SK-N-SH (cell line): ENCODE measurements around the gene LRRC45. TPM values are rescaled to one million over a fixed set of nuclear protein-coding genes. Genes with fewer than 3 reads are reported as not detected.

Experiments
- CTCF ChIA-PET: fragments of 300-600, 350-600 bp; formaldehyde crosslinking; extraction: SDS; loops from one replicate; lab custom pipeline; 2021; lab: Yijun Ruan, JAX
- POLR2A ChIA-PET: fragments of 350-600 bp; sonication (Branson Sonifier 250); formaldehyde crosslinking; extraction: SDS; loops from one replicate; lab custom pipeline; 2020; ENCODE audit warnings: antibody characterized with exemption, inconsistent platforms; lab: Yijun Ruan, JAX
- DNase-seq: peaks from one replicate; pipeline ENCODE4 v3.0.0; 2012
- H2AFZ ChIP-seq: fragments of 200-600 bp; sonication (generic); 2 replicates; pipeline ENCODE4 v1.8.1; 2016; ENCODE audit warnings: antibody characterized with exemption, mild to moderate bottlenecking, low read depth
- H3F3A ChIP-seq: fragments of 200-600 bp; sonication (generic); replicated peaks from 2 replicates; pipeline ENCODE3; 2016; ENCODE audit warnings: antibody characterized with exemption, mild to moderate bottlenecking; ENCODE audit not compliant: insufficient read depth
- H3K27ac ChIP-seq, 2 experiments: fragments of 200-500 bp in 1 of 2; fragments of 200-600 bp in 1 of 2; sonication (Bioruptor generic) in 1 of 2; sonication (generic), shearing (Covaris generic) in 1 of 2; 2 replicates each; pipeline versions ENCODE4 v1.5.1 to v1.6.1; 2014 to 2016; ENCODE audit warnings: low read depth in 2 of 2, inconsistent platforms in 1 of 2, low read length in 1 of 2, mild to moderate bottlenecking in 1 of 2, mixed read lengths in 1 of 2
- H3K27me3 ChIP-seq: fragments of 200-600 bp; sonication (generic), shearing (Covaris generic); 2 replicates; pipeline ENCODE4 v1.6.1; 2016; ENCODE audit warnings: mixed run types; ENCODE audit not compliant: insufficient read depth
- H3K36me3 ChIP-seq, 2 experiments: fragments of 200-500 bp in 1 of 2; fragments of 200-600 bp in 1 of 2; sonication (Bioruptor generic) in 1 of 2; sonication (generic) in 1 of 2; replicated peaks in 1 of 2; 2 replicates each; pipeline versions ENCODE3 to v1.5.1; 2014 to 2016; ENCODE audit warnings: low read length in 1 of 2, mild to moderate bottlenecking in 1 of 2; ENCODE audit not compliant: insufficient read depth in 2 of 2, control insufficient read depth in 1 of 2
- H3K4me1 ChIP-seq, 2 experiments: fragments of 200-500 bp in 1 of 2; fragments of 200-600 bp in 1 of 2; sonication (Bioruptor generic) in 1 of 2; sonication (generic), shearing (Covaris generic) in 1 of 2; 2 replicates each; pipeline versions ENCODE4 v1.5.1 to v1.6.1; 2014 to 2016; ENCODE audit warnings: low read depth in 1 of 2, low read length in 1 of 2, mixed run types in 1 of 2; ENCODE audit not compliant: insufficient read depth in 2 of 2, control insufficient read depth in 1 of 2
- H3K4me2 ChIP-seq: fragments of 200-600 bp; sonication (generic), shearing (Covaris generic); 2 replicates; pipeline ENCODE4 v1.6.1; 2017; ENCODE audit warnings: mixed run types
- H3K4me3 ChIP-seq, 2 experiments: fragments of 200-500 bp in 1 of 2; fragments of 200-600 bp in 1 of 2; sonication (Bioruptor generic) in 1 of 2; sonication (generic), shearing (Covaris generic) in 1 of 2; 2 replicates each; pipeline versions ENCODE4 v1.5.1 to v1.8.1; 2014 to 2016; ENCODE audit warnings: low read depth in 2 of 2, inconsistent platforms in 1 of 2, low read length in 1 of 2, mild to moderate bottlenecking in 1 of 2, mixed read lengths in 1 of 2, moderate library complexity in 1 of 2
- H3K79me2 ChIP-seq: fragments of 200-600 bp; sonication (generic); 2 replicates; pipeline ENCODE4 v1.8.1; 2017; ENCODE audit warnings: mild to moderate bottlenecking; ENCODE audit not compliant: insufficient read depth
- H3K9ac ChIP-seq: fragments of 200-600 bp; sonication (generic); 2 replicates; pipeline ENCODE4 v1.6.1; 2017; ENCODE audit warnings: mixed run types
- H3K9me2 ChIP-seq: fragments of 200-600 bp; sonication (generic); 2 replicates; pipeline ENCODE4 v1.6.1; 2017; ENCODE audit warnings: mixed run types
- H3K9me3 ChIP-seq: fragments of 200-600 bp; sonication (generic); 2 replicates; pipeline ENCODE4 v1.6.1; 2017; ENCODE audit warnings: mixed run types, mild to moderate bottlenecking, moderate library complexity
- H4K20me1 ChIP-seq: fragments of 200-600 bp; sonication (generic); 2 replicates; pipeline ENCODE4 v1.6.1; 2017; ENCODE audit warnings: mild to moderate bottlenecking, mixed run types; ENCODE audit not compliant: insufficient read depth
- EP300 ChIP-seq, 2 experiments: IDR thresholded peaks; 2 replicates each; pipeline versions ENCODE4 v1.4.0 to v1.6.1; 2012; ENCODE audit warnings: borderline replicate concordance in 1 of 2, low read depth in 1 of 2, low read length in 1 of 2
- FOSL2 ChIP-seq: IDR thresholded peaks from 2 replicates; pipeline ENCODE4 v1.4.0; 2012; ENCODE audit warnings: low read depth, mild to moderate bottlenecking, moderate library complexity, borderline replicate concordance
- GABPA ChIP-seq: IDR thresholded peaks from 2 replicates; pipeline ENCODE4 v1.4.0; 2012; ENCODE audit warnings: low read depth, mild to moderate bottlenecking
- NFIC ChIP-seq: IDR thresholded peaks from 2 replicates; pipeline ENCODE4 v1.4.0; 2012; ENCODE audit warnings: borderline replicate concordance
- RCOR1 ChIP-seq: fragments of 150-350 bp; IDR thresholded peaks from 2 replicates; pipeline ENCODE4 v1.6.1; 2017; ENCODE audit warnings: antibody characterized with exemption, low read length
- WGBS: methylation state at CpG from one replicate; pipeline ENCODE4 v1.1.6; 2017; ENCODE audit warnings: low lambda C conversion rate; 5-methylcytosine and 5-hydroxymethylcytosine counted together
- polyA plus RNA-seq, 3 experiments: library from polyadenylated mRNA; depleted of rRNA; stranded (reverse); fragments of >200 nt; gene quantifications; 2 replicates each; pipeline ENCODE4 v1.2.3, GENCODE V29; 2012
- TF ChIP-seq, protein P1 (sequence below): IDR thresholded peaks from 2 replicates; pipeline ENCODE4; 2012
- TF ChIP-seq, protein P2 (sequence below): IDR thresholded peaks from 2 replicates; pipeline ENCODE4 v1.4.0; 2012; ENCODE audit warnings: low read depth

LRRC45 gene
- polyA plus RNA-seq, 1 of the 3 experiments (the other 2 are of a cell fraction) = 31.5 TPM

DNA sequence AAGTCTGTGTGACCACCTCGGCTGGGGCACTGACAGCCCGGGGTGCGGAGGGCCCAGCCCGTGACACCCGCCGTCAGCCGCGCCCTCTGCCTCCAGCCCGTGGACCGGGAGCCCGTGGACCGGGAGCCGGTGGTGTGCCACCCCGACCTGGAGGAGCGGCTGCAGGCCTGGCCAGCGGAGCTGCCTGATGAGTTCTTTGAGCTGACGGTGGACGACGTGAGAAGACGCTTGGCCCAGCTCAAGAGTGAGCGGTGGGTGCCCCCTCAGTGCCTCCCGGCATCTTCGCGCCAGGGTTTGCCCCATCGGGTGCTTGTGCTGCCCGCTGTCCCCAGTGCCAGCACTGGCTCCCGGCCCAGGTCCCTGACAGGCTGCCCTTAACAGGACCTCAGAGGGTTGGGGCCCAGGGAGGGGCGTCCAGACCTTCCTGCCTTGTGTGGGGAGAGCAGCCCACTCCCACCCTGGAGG, 14.1 kb upstream of the LRRC45 start:
- no peak for DNase-seq
- Histone ChIP-seq H4K20me1 (no peaks in the 10 kb centered on the region), H3K4me1 (peaks cover 29 to 31% of the 10 kb centered on the region in 2 experiments; a peak in 3 of 4 replicates), H3K4me3 (no peak overlapping the region), H3K36me3 (no peaks in the 10 kb centered on the region), H3K4me2 (no peak overlapping the region), H3F3A (peaks cover 6% of the 10 kb centered on the region), H3K9ac (no peak overlapping the region), H3K9me3 (no peaks in the 10 kb centered on the region), H3K27me3 (no peaks in the 10 kb centered on the region), H2AFZ (no peak overlapping the region), H3K79me2 (peaks cover 5% of the 10 kb centered on the region; the same call in 1 of the 2 replicates), H3K27ac (no peak overlapping the region), H3K9me2 (no peaks in the 10 kb centered on the region)
- ChIA-PET POLR2A (no interaction called here), CTCF (interaction anchor here (0.7 to 35.7 kb wide), 4 partner anchors 13 to 43 kb away, joined by 3 to 1216 read pairs (median 36); partner anchors contain the start of genes CENPX, LRRC45 and NOTUM)
- 97% methylated on average over 20 of the region's 28 CpGs for WGBS
- TF ChIP-seq RCOR1 (no peak), GABPA (no peak), EP300 (IDR thresholded peaks at IDR 0.05; ENCODE audit: borderline replicate concordance in 1 of 2, low read depth in 1 of 2, low read length in 1 of 2) (no peak)

DNA sequence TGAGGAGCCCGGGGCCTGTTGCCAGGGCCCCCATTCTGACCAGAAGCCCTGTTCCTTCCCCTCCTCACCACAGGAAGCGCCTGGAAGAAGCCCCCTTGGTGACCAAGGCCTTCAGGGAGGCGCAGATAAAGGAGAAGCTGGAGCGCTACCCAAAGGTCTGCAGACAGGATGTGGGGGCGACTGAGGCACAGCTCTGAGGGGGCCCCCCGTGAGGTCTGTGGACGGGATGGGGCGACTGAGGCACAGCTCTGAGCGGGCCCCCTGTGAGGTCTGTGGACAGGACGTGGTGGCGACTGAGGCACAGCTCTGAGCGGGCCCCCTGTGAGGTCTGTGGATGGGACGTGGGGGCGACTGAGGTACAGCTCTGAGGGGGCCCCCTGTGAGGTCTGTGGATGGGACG, 13.7 kb upstream of the LRRC45 start:
- 96% methylated on average over 14 of the region's 15 CpGs for WGBS

DNA sequence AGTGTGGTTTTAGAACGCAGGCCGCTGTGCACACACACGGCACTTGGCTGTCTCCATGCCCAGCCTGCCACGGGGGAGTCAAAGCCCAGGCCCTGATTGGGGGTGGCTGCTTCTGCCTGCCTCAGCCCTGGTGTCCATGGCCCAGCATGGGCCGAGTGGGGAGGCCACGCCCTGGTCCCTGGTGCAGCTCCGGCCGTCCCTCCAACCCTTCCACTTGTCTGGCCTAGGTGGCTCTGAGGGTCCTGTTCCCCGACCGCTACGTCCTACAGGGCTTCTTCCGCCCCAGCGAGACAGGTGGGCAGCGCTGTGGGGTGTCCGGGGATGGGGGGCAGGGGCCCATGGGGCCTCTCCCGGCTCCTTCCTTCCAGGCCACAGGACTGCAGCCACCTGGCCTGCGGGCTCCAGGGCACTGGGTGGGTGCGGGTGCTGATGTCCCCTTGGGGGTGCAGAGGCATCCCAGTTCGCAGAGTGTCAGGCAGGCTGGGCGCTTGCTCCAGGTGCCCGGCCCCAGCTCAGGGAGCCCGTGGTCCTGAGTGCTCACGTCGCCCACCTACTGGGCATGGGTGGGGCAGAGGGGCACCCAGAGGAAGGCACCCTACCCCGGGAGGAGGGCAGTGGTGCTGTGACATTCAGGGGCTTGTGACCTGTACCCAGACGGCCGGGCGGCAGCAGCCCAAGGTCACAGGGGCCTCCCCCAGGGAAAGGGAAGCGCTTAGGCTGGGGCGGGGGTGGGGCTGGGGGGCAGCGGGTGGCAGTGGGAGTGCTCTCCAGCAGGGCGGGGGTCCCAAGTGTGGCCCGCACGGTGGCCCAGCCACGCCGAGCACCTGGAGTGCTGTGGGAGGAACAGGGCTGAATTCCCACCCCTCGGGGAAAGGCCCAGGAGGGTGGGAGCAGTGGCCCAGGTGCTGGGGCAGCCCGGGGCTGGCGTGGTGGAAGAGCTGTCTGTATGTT, 12.3 kb upstream of the LRRC45 start:
- H2AFZ ChIP-seq = no peak overlapping the region
- H3K9me3 ChIP-seq = no peaks in the 10 kb centered on the region
- no peak overlapping the region for H3K4me3 ChIP-seq
- ChIA-PET POLR2A (interaction anchor here (0.5 kb wide), 1 partner anchor 34 kb away, joined by 3 read pairs; no protein-coding TSS in a partner anchor), CTCF (interaction anchor here (1.1 to 35.7 kb wide), 3 partner anchors 11 to 45 kb away, joined by 4 to 1216 read pairs (median 68); partner anchors contain the start of genes CENPX, LRRC45 and NOTUM)
- WGBS = 96% methylated on average over 19 of the region's 39 CpGs
- H3K9ac ChIP-seq = no peak overlapping the region
- H3K4me1 ChIP-seq = peaks cover 14 to 34% of the 10 kb centered on the region in 2 experiments; a peak in 3 of 4 replicates
- no peaks in the 10 kb centered on the region for H3K27me3 ChIP-seq
- H3K4me2 ChIP-seq = no peak overlapping the region
- H3K36me3 ChIP-seq = no peaks in the 10 kb centered on the region
- no peak for DNase-seq
- peaks cover 3% of the 10 kb centered on the region; the same call in 1 of the 2 replicates for H3K79me2 ChIP-seq
- H3K9me2 ChIP-seq = no peaks in the 10 kb centered on the region
- no peaks in the 10 kb centered on the region for H4K20me1 ChIP-seq
- TF ChIP-seq NFIC = no peak
- TF ChIP-seq, protein P1, sequence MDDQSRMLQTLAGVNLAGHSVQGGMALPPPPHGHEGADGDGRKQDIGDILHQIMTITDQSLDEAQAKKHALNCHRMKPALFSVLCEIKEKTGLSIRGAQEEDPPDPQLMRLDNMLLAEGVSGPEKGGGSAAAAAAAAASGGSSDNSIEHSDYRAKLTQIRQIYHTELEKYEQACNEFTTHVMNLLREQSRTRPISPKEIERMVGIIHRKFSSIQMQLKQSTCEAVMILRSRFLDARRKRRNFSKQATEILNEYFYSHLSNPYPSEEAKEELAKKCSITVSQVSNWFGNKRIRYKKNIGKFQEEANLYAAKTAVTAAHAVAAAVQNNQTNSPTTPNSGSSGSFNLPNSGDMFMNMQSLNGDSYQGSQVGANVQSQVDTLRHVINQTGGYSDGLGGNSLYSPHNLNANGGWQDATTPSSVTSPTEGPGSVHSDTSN = no peak
- no peak for TF ChIP-seq FOSL2
- no peak for TF ChIP-seq EP300 (IDR thresholded peaks at IDR 0.05; ENCODE audit: borderline replicate concordance in 1 of 2, low read depth in 1 of 2, low read length in 1 of 2)
- TF ChIP-seq, protein P2, sequence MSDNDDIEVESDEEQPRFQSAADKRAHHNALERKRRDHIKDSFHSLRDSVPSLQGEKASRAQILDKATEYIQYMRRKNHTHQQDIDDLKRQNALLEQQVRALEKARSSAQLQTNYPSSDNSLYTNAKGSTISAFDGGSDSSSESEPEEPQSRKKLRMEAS = no peak
- no peak overlapping the region for H3K27ac ChIP-seq
- H3F3A ChIP-seq = no peaks in the 10 kb centered on the region

More for the DNA sequence above, 13.7 kb upstream of the LRRC45 start:
- DNase-seq = no peak
- H4K20me1 ChIP-seq = no peaks in the 10 kb centered on the region
- H3K9ac ChIP-seq = no peak overlapping the region
- peaks cover 5% of the 10 kb centered on the region; the same call in 1 of the 2 replicates for H3K79me2 ChIP-seq
- H3K4me1 ChIP-seq = peaks cover 27 to 34% of the 10 kb centered on the region in 2 experiments; a peak in 3 of 4 replicates
- TF ChIP-seq, protein P2 = no peak
- ChIA-PET CTCF (interaction anchor here (6.6 to 35.7 kb wide), 2 partner anchors 12 to 43 kb away, joined by 68 to 1216 read pairs; partner anchors contain the start of genes CENPX, LRRC45 and NOTUM), POLR2A (interaction anchor here (0.6 kb wide), 1 partner anchor 31 kb away, joined by 4 read pairs; no protein-coding TSS in a partner anchor)
- no peak overlapping the region for H3K27ac ChIP-seq
- no peaks in the 10 kb centered on the region for H3K9me3 ChIP-seq
- peaks cover 1% of the 10 kb centered on the region for H3F3A ChIP-seq
- H3K9me2 ChIP-seq = no peaks in the 10 kb centered on the region
- H3K4me2 ChIP-seq = no peak overlapping the region
- no peaks in the 10 kb centered on the region for H3K36me3 ChIP-seq
- no peak overlapping the region for H2AFZ ChIP-seq
- no peak overlapping the region for H3K4me3 ChIP-seq
- H3K27me3 ChIP-seq = no peaks in the 10 kb centered on the region
